Jurkat, Clone E6-1 (cell line): Measurements from ENCODE around the gene FFAR2.
"Not testable (repeated sequence)": the region's sequence is repeated elsewhere in the genome, so short reads cannot be mapped to it uniquely, and the experiment has no call there.

Experiments used
- DNase-seq: peaks from one replicate; pipeline ENCODE4 v3.0.0-alpha.2; 2011; ENCODE audit warnings: low read depth, low spot score
- H3K4me3 ChIP-seq: 2 replicates; pipeline ENCODE4 v1.5.1; 2011; ENCODE audit warnings: mild to moderate bottlenecking, low read length, control low read depth, moderate library complexity

The FFAR2 gene

GRCh38 chr19:35419805-35420204, 28.3 kb upstream of the FFAR2 start:
- no peak for DNase-seq
- no peak overlapping the region for H3K4me3 ChIP-seq

- no peak overlapping the region for H3K4me3 ChIP-seq
- DNase-seq, result no peak
Measured at GRCh38 chr19:35421362-35421761, 26.7 kb upstream of the FFAR2 start.

GRCh38 chr19:35423406-35423805, 24.7 kb upstream of the FFAR2 start:
- not testable (repeated sequence) for DNase-seq, H3K4me3 ChIP-seq

GRCh38 chr19:35425682-35426081, 22.4 kb upstream of the FFAR2 start:
- DNase-seq, result no peak
- H3K4me3 ChIP-seq, result no peak overlapping the region

- DNase-seq, result no peak
Measured at GRCh38 chr19:35427187-35427586, 20.9 kb upstream of the FFAR2 start.

GRCh38 chr19:35429698-35430408, 18.2 kb upstream of the FFAR2 start:
- H3K4me3 ChIP-seq, result no peak overlapping the region
- DNase-seq, result no peak

More at GRCh38 chr19:35427187-35427586, 20.9 kb upstream of the FFAR2 start:
- no peak overlapping the region for H3K4me3 ChIP-seq

GRCh38 chr19:35430409-35431144, 17.5 kb upstream of the FFAR2 start:
- DNase-seq, result no peak
- no peak overlapping the region for H3K4me3 ChIP-seq

GRCh38 chr19:35431145-35431807, 16.8 kb upstream of the FFAR2 start:
- no peak overlapping the region for H3K4me3 ChIP-seq
- DNase-seq, result no peak

- no peak for DNase-seq
Measured at GRCh38 chr19:35432911-35433310, 15.1 kb upstream of the FFAR2 start.

GRCh38 chr19:35433448-35433847, 14.6 kb upstream of the FFAR2 start:
- no peak overlapping the region for H3K4me3 ChIP-seq
- no peak for DNase-seq

More at GRCh38 chr19:35432911-35433310, 15.1 kb upstream of the FFAR2 start:
- H3K4me3 ChIP-seq, result no peak overlapping the region

GRCh38 chr19:35435896-35436295, 12.2 kb upstream of the FFAR2 start:
- no peak overlapping the region for H3K4me3 ChIP-seq
- no peak for DNase-seq

GRCh38 chr19:35436477-35437405, 11.3 kb upstream of the FFAR2 start:
- DNase-seq, result no peak
- no peak overlapping the region for H3K4me3 ChIP-seq

- DNase-seq, result no peak
- no peak overlapping the region for H3K4me3 ChIP-seq
Measured at GRCh38 chr19:35437406-35437951, 10.6 kb upstream of the FFAR2 start.

GRCh38 chr19:35438096-35438495, 10.0 kb upstream of the FFAR2 start:
- no peak for DNase-seq
- no peak overlapping the region for H3K4me3 ChIP-seq

- no peak for DNase-seq
- H3K4me3 ChIP-seq, result no peak overlapping the region
Measured at GRCh38 chr19:35438527-35438926, 9.5 kb upstream of the FFAR2 start.

- no peak for DNase-seq
- no peak overlapping the region for H3K4me3 ChIP-seq
Measured at GRCh38 chr19:35439921-35440320, 8.1 kb upstream of the FFAR2 start.

- DNase-seq, result no peak
- H3K4me3 ChIP-seq, result no peak overlapping the region
Measured at GRCh38 chr19:35442091-35442490, 6.0 kb upstream of the FFAR2 start.

GRCh38 chr19:35444735-35445134, 3.3 kb upstream of the FFAR2 start:
- no peak overlapping the region for H3K4me3 ChIP-seq
- no peak for DNase-seq
